Central memory CD8-positive, alpha-beta T cell (primary cell): ENCODE measurements around the gene VPS45.
"Not testable (repeated sequence)": the region's sequence is repeated elsewhere in the genome, so short reads cannot be mapped to it uniquely, and the experiment has no call there.

Experiments used
- ATAC-seq: fragments of 150-1000 bp; cut with Tn5 transposase; replicated peaks from 2 replicates; pipeline ENCODE4 v1.10.0; 2022; ENCODE audit warnings: mild to moderate bottlenecking, moderate FRiP score, moderate number of reproducible peaks; ENCODE audit not compliant: poor library complexity, severe bottlenecking; ENCODE audit errors: extremely low read depth
- DNase-seq, 2 donors: peaks; one replicate each; pipeline ENCODE4 v3.0.0; 2021; ENCODE audit warnings: low spot score in 2 of 2
- H3K27ac Mint-ChIP-seq: one replicate; pipeline ENCODE4 v1.8.0; 2022; ENCODE audit warnings: low read depth, mild to moderate bottlenecking, moderate library complexity, mixed read lengths
- H3K27me3 Mint-ChIP-seq: one replicate; pipeline ENCODE4 v1.8.0; 2022; ENCODE audit warnings: mixed read lengths
- H3K36me3 Mint-ChIP-seq: one replicate; pipeline ENCODE4 v1.8.0; 2022; ENCODE audit warnings: mild to moderate bottlenecking, moderate library complexity, mixed read lengths; ENCODE audit not compliant: insufficient read depth
- H3K4me1 Mint-ChIP-seq: one replicate; pipeline ENCODE4 v1.8.0; 2022; ENCODE audit warnings: mixed read lengths
- H3K4me3 Mint-ChIP-seq: one replicate; pipeline ENCODE4 v1.8.0; 2022; ENCODE audit warnings: mild to moderate bottlenecking, moderate library complexity, mixed read lengths
- H3K9me3 Mint-ChIP-seq: one replicate; pipeline ENCODE4 v1.8.0; 2022; ENCODE audit warnings: mixed read lengths

Gene VPS45

GRCh38 chr1:150144606-150145005 lies 77.0 kb downstream of the VPS45 start:
- DNase-seq: no peak
- Mint-ChIP-seq H3K4me1 (peaks cover 12% of the 10 kb centered on the region), H3K27ac (no peak overlapping the region), H3K9me3 (no peaks in the 10 kb centered on the region), H3K36me3 (peaks cover 1% of the 10 kb centered on the region), H3K27me3 (no peaks in the 10 kb centered on the region), H3K4me3 (no peak overlapping the region)
- no peak for ATAC-seq

- not testable (repeated sequence) for H3K27me3 Mint-ChIP-seq, H3K9me3 Mint-ChIP-seq, DNase-seq, H3K36me3 Mint-ChIP-seq, H3K4me3 Mint-ChIP-seq, H3K27ac Mint-ChIP-seq, ATAC-seq
- peaks cover 14% of the 10 kb centered on the region for H3K4me1 Mint-ChIP-seq
Observed at GRCh38 chr1:150146016-150146415, 78.4 kb downstream of the VPS45 start.

GRCh38 chr1:150146849-150147542 lies 79.4 kb downstream of the VPS45 start:
- H3K27ac Mint-ChIP-seq: no peak overlapping the region
- H3K4me3 Mint-ChIP-seq: peak overlapping the region; percentile 4
- H3K27me3 Mint-ChIP-seq: no peaks in the 10 kb centered on the region

GRCh38 chr1:150148837-150149270 lies 81.3 kb downstream of the VPS45 start:
- peak overlapping the region; percentile 83 for H3K27ac Mint-ChIP-seq
- no peaks in the 10 kb centered on the region for H3K27me3 Mint-ChIP-seq
- H3K9me3 Mint-ChIP-seq: no peaks in the 10 kb centered on the region
- DNase-seq: no peak
- ATAC-seq: no peak
- H3K4me3 Mint-ChIP-seq: peak overlapping the region; percentile 93
- H3K36me3 Mint-ChIP-seq: peaks cover 16% of the 10 kb centered on the region
- peaks cover 32% of the 10 kb centered on the region for H3K4me1 Mint-ChIP-seq

More at GRCh38 chr1:150146849-150147542, 79.4 kb downstream of the VPS45 start:
- DNase-seq (no peak), ATAC-seq (no peak)
- peaks cover 11% of the 10 kb centered on the region for H3K36me3 Mint-ChIP-seq
- peaks cover 24% of the 10 kb centered on the region for H3K4me1 Mint-ChIP-seq
- no peaks in the 10 kb centered on the region for H3K9me3 Mint-ChIP-seq

- H3K36me3 Mint-ChIP-seq: peaks cover 22% of the 10 kb centered on the region
- H3K9me3 Mint-ChIP-seq: no peaks in the 10 kb centered on the region
- peak within 1 kb of the TSS; percentile 93 for H3K4me3 Mint-ChIP-seq
- DNase-seq: peak; percentile 29 to 56
- ATAC-seq: peak; percentile 52
- peak within 1 kb of the TSS; percentile 93 for H3K27ac Mint-ChIP-seq
- peaks cover 39% of the 10 kb centered on the region for H3K4me1 Mint-ChIP-seq
- no peaks in the 10 kb centered on the region for H3K27me3 Mint-ChIP-seq
Observed at GRCh38 chr1:150149271-150150132, 81.9 kb downstream of the VPS45 start, which contains the start of gene PLEKHO1. TSS of gene PLEKHO1 (plus strand) at chr1:150149916. CDS start at chr1:150150258, 342 bp downstream.

GRCh38 chr1:150150133-150151021 lies 82.8 kb downstream of the VPS45 start:
- Mint-ChIP-seq H3K9me3 (no peaks in the 10 kb centered on the region), H3K27ac (peak overlapping the region; percentile 93), H3K4me3 (peak overlapping the region; percentile 93), H3K36me3 (peaks cover 30% of the 10 kb centered on the region), H3K4me1 (peaks cover 46% of the 10 kb centered on the region), H3K27me3 (no peaks in the 10 kb centered on the region)
- DNase-seq: no peak
- ATAC-seq: no peak

- H3K36me3 Mint-ChIP-seq: peaks cover 40% of the 10 kb centered on the region
Observed at GRCh38 chr1:150151291-150152181, 84.0 kb downstream of the VPS45 start.

GRCh38 chr1:150152182-150152536 lies 84.6 kb downstream of the VPS45 start:
- peaks cover 46% of the 10 kb centered on the region for H3K36me3 Mint-ChIP-seq
- ATAC-seq (peak; percentile 3), DNase-seq (no peak)
- H3K27me3 Mint-ChIP-seq: no peaks in the 10 kb centered on the region
- H3K4me3 Mint-ChIP-seq: peak overlapping the region; percentile 93
- peaks cover 50% of the 10 kb centered on the region for H3K4me1 Mint-ChIP-seq
- H3K9me3 Mint-ChIP-seq: no peaks in the 10 kb centered on the region
- H3K27ac Mint-ChIP-seq: peak overlapping the region; percentile 93

More at GRCh38 chr1:150151291-150152181, 84.0 kb downstream of the VPS45 start:
- ATAC-seq (peak; percentile 82), DNase-seq (peak; percentile 38 to 74)
- Mint-ChIP-seq H3K4me3 (peak overlapping the region; percentile 93), H3K27me3 (no peaks in the 10 kb centered on the region), H3K27ac (peak overlapping the region; percentile 93), H3K9me3 (no peaks in the 10 kb centered on the region), H3K4me1 (peaks cover 50% of the 10 kb centered on the region)

GRCh38 chr1:150152772-150153456 lies 85.3 kb downstream of the VPS45 start:
- Mint-ChIP-seq H3K27me3 (no peaks in the 10 kb centered on the region), H3K4me1 (peaks cover 53% of the 10 kb centered on the region), H3K9me3 (no peaks in the 10 kb centered on the region), H3K36me3 (peaks cover 50% of the 10 kb centered on the region), H3K27ac (no peak overlapping the region), H3K4me3 (peak overlapping the region; percentile 93)
- DNase-seq (no peak), ATAC-seq (no peak)

GRCh38 chr1:150154143-150154542 lies 86.6 kb downstream of the VPS45 start:
- Mint-ChIP-seq H3K9me3 (no peaks in the 10 kb centered on the region), H3K27ac (peak overlapping the region; percentile 1), H3K4me3 (no peak overlapping the region), H3K27me3 (no peaks in the 10 kb centered on the region), H3K4me1 (peaks cover 50% of the 10 kb centered on the region), H3K36me3 (peaks cover 51% of the 10 kb centered on the region)
- ATAC-seq (no peak), DNase-seq (no peak)

- peaks cover 56% of the 10 kb centered on the region for H3K36me3 Mint-ChIP-seq
- H3K4me3 Mint-ChIP-seq: no peak overlapping the region
Observed at GRCh38 chr1:150155413-150156071, 88.0 kb downstream of the VPS45 start.

More at GRCh38 chr1:150155413-150156071, 88.0 kb downstream of the VPS45 start:
- Mint-ChIP-seq H3K27ac (no peak overlapping the region), H3K9me3 (no peaks in the 10 kb centered on the region), H3K27me3 (no peaks in the 10 kb centered on the region), H3K4me1 (peaks cover 52% of the 10 kb centered on the region)
- DNase-seq (no peak), ATAC-seq (no peak)
